Peyer's patch (tissue), 4 donors: ENCODE data around the gene C13orf42. TPM values are rescaled to one million over a fixed set of nuclear protein-coding genes. Genes with fewer than 3 reads are reported as not detected.

Experiments used
- DNase-seq, 3 donors: peaks; one replicate each; pipeline ENCODE4 v3.0.0-alpha.2; 2017 to 2019
- H3K27ac ChIP-seq, 4 donors: fragments of 200-600 bp; sonication (generic); one replicate each; pipeline ENCODE4 v1.5.1; 2016 to 2019
- H3K27me3 ChIP-seq, 2 donors: fragments of 200-600 bp; sonication (generic); one replicate each; pipeline ENCODE4 v1.5.1; 2019
- H3K36me3 ChIP-seq, 3 donors: fragments of 200-600 bp; sonication (generic); one replicate each; pipeline ENCODE4 v1.5.1; 2016 to 2019
- H3K4me1 ChIP-seq, 4 donors: fragments of 200-600 bp; sonication (generic); one replicate each; pipeline ENCODE4 v1.5.1; 2016 to 2019
- H3K4me3 ChIP-seq, 4 donors: fragments of 200-600 bp; sonication (generic); 1 replicate in 3 of 4; 2 replicates in 1 of 4; pipeline ENCODE4 v1.5.1; 2016 to 2019; ENCODE audit warnings: mild to moderate bottlenecking in 1 of 4
- H3K9me3 ChIP-seq, 4 donors: fragments of 200-600 bp; sonication (generic); one replicate each; pipeline ENCODE4 v1.5.1; 2016 to 2019; ENCODE audit warnings: mild to moderate bottlenecking in 1 of 4
- POLR2A ChIP-seq, 2 donors: fragments of 450-650 bp; IDR thresholded peaks; one replicate each; pipeline ENCODE4 v1.5.1; 2017; ENCODE audit warnings: antibody characterized with exemption in 2 of 2, mild to moderate bottlenecking in 2 of 2, moderate library complexity in 2 of 2
- total RNA-seq, 4 donors: library from RNA; depleted of rRNA; stranded (reverse); fragments of >200 nt; gene quantifications; one replicate each; pipeline ENCODE4 v1.1.0, GENCODE V29; 2016
- TF ChIP-seq, protein P1 (sequence below), 6 experiments: fragments of 450-650 bp in 4 of 6; fragments of 200-600 bp in 2 of 6; sonication (generic) in 1 of 6; IDR thresholded peaks; one replicate each; pipeline ENCODE4 v1.5.1; 2017 to 2019; ENCODE audit warnings: antibody characterized with exemption in 6 of 6, mild to moderate bottlenecking in 3 of 6, moderate library complexity in 1 of 6

Gene C13orf42
- total RNA-seq, 4 donors from 2014 or later: not detected

DNA sequence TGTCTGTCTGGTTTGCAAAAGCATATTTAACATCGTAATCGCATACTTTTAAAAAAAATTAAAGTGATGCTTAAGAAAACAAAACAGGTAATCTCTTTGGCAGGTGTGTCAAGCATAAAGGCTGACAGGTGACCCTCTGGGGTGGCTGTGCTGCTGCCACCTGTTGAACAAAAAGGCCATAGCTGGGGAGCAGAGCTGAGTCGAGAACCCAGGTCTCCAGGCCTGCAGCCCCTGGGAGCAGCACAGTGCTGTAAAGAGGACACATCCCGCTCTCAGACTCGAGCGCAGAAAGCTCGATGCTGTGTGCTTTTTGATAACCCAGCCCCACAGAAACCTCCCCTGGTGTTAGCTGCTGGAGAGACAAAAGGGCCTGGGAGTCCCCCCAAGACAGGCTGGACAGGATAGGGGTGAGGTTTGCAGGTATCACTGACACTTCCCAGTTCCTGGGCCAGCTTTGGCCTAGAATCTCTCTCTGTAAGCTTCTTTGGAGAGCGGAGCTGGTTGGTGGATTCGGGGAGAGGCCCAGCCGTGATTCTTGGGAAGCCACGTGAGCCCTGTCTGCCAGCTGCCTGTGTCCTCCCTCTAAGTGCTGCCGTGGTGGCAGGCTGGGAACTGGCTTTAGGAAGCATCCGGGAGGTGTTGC lies 66.9 kb downstream of the C13orf42 start:
- no peak overlapping the region for H3K27ac ChIP-seq
- no peak overlapping the region for H3K4me3 ChIP-seq
- no peaks in the 10 kb centered on the region for H3K27me3 ChIP-seq
- DNase-seq: no peak
- H3K9me3 ChIP-seq: no peaks in the 10 kb centered on the region
- no peaks in the 10 kb centered on the region for H3K4me1 ChIP-seq
- TF ChIP-seq POLR2A (IDR thresholded peaks at IDR 0.05): no peak
- TF ChIP-seq, protein P1, sequence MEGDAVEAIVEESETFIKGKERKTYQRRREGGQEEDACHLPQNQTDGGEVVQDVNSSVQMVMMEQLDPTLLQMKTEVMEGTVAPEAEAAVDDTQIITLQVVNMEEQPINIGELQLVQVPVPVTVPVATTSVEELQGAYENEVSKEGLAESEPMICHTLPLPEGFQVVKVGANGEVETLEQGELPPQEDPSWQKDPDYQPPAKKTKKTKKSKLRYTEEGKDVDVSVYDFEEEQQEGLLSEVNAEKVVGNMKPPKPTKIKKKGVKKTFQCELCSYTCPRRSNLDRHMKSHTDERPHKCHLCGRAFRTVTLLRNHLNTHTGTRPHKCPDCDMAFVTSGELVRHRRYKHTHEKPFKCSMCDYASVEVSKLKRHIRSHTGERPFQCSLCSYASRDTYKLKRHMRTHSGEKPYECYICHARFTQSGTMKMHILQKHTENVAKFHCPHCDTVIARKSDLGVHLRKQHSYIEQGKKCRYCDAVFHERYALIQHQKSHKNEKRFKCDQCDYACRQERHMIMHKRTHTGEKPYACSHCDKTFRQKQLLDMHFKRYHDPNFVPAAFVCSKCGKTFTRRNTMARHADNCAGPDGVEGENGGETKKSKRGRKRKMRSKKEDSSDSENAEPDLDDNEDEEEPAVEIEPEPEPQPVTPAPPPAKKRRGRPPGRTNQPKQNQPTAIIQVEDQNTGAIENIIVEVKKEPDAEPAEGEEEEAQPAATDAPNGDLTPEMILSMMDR (IDR thresholded peaks at IDR 0.05): no peak
- H3K36me3 ChIP-seq: no peaks in the 10 kb centered on the region

DNA sequence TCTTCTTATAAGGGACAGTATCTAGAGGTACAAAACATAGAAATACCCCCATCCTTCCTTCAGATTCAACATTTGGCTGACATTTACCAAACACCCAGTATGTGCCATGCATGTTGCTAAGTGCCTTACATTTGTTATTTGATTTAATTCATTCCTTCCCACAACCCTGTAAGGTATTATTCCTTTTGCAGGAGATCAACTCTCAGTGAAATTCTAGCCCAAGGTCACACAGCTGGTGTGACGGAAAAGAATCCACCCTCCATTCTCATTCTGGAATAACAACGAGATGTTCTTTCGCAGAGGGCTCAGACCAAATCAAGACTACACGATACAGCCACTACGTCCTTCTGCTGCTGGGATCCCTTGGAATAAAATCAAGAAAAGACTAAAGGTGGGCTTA lies 67.8 kb downstream of the C13orf42 start:
- no peak for DNase-seq
- no peaks in the 10 kb centered on the region for H3K9me3 ChIP-seq
- no peak for TF ChIP-seq POLR2A (IDR thresholded peaks at IDR 0.05)
- TF ChIP-seq, protein P1 (IDR thresholded peaks at IDR 0.05): no peak

GRCh38 chr13:51041710-51042109 lies 69.4 kb downstream of the C13orf42 start:
- Histone ChIP-seq H3K36me3 (no peaks in the 10 kb centered on the region), H3K4me1 (no peaks in the 10 kb centered on the region), H3K27ac (no peak overlapping the region), H3K9me3 (no peaks in the 10 kb centered on the region), H3K27me3 (no peaks in the 10 kb centered on the region), H3K4me3 (no peak overlapping the region)
- DNase-seq: no peak
- TF ChIP-seq, protein P1 (IDR thresholded peaks at IDR 0.05): no peak
- no peak for TF ChIP-seq POLR2A (IDR thresholded peaks at IDR 0.05)

More for the DNA sequence above, 67.8 kb downstream of the C13orf42 start:
- no peaks in the 10 kb centered on the region for H3K36me3 ChIP-seq
- no peak overlapping the region for H3K4me3 ChIP-seq
- no peak overlapping the region for H3K27ac ChIP-seq
- no peaks in the 10 kb centered on the region for H3K4me1 ChIP-seq
- no peaks in the 10 kb centered on the region for H3K27me3 ChIP-seq

DNA sequence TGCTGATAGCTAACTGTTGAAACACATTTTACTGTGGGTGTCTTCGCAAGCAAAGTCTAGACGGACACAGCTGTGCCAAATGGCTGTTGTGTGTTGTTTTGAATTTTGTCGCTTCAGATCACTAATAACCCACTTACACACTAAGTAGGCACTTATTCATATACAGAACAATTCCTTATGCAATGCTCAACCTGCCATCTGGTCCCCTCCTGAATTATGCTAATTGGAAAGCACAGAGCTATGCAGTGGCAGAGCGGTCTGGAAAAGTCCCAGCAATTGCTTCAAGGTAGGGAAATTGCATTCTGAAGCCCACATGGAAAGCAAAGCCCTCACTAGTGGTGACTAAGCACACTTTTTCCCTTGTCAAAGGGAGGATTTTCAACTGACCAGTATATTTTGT lies 69.9 kb downstream of the C13orf42 start:
- Histone ChIP-seq H3K27ac (no peak overlapping the region), H3K9me3 (no peaks in the 10 kb centered on the region), H3K4me3 (no peak overlapping the region), H3K27me3 (no peaks in the 10 kb centered on the region), H3K36me3 (no peaks in the 10 kb centered on the region), H3K4me1 (no peaks in the 10 kb centered on the region)
- DNase-seq: no peak
- TF ChIP-seq, protein P1 (IDR thresholded peaks at IDR 0.05): no peak
- TF ChIP-seq POLR2A (IDR thresholded peaks at IDR 0.05): no peak

GRCh38 chr13:51040431-51040830 lies 70.6 kb downstream of the C13orf42 start:
- Histone ChIP-seq H3K4me3 (no peak overlapping the region), H3K4me1 (no peaks in the 10 kb centered on the region), H3K9me3 (no peaks in the 10 kb centered on the region), H3K36me3 (no peaks in the 10 kb centered on the region), H3K27ac (no peak overlapping the region), H3K27me3 (no peaks in the 10 kb centered on the region)
- no peak for TF ChIP-seq POLR2A (IDR thresholded peaks at IDR 0.05)
- TF ChIP-seq, protein P1 (IDR thresholded peaks at IDR 0.05): no peak
- no peak for DNase-seq

DNA sequence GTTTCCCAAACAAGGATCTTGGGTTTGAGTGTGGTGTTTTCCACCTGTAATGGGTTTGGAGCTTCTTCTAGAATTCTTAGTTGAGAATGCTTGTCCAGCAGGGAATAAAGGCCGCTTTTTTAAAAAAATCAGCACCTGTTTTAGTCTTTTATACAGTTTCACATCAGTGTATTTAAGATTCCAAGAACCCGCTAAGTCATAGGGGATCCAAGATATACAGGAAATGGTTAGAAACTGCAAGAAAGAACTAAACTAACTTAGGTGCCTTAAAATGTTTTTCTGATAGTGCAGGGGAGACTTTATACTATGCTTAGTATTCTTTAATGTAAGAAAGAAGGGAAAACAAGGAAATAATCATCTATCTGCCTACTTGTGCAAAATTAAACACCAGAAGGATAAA lies 74.7 kb downstream of the C13orf42 start:
- no peak for DNase-seq
- Histone ChIP-seq H3K36me3 (no peaks in the 10 kb centered on the region), H3K4me1 (no peaks in the 10 kb centered on the region), H3K27ac (no peak overlapping the region), H3K4me3 (no peak overlapping the region), H3K27me3 (no peaks in the 10 kb centered on the region), H3K9me3 (no peaks in the 10 kb centered on the region)
- TF ChIP-seq, protein P1 (IDR thresholded peaks at IDR 0.05): no peak
- TF ChIP-seq POLR2A (IDR thresholded peaks at IDR 0.05): no peak
